Endothelial cell of umbilical vein (primary cell): ENCODE results near the gene RIT2.

Experiments
- JUN ChIP-seq: IDR thresholded peaks from 2 replicates; pipeline ENCODE4 v1.6.1; 2011; ENCODE audit warnings: borderline replicate concordance, low read depth; ENCODE audit not compliant: insufficient read length, insufficient read depth
- MAX ChIP-seq: IDR thresholded peaks from 2 replicates; pipeline ENCODE4 v1.6.1; 2011; ENCODE audit not compliant: insufficient read depth, insufficient read length

GRCh38 chr18:42883169-42883568, 232.3 kb downstream of the RIT2 start:
- TF ChIP-seq MAX (no peak), JUN (no peak)
